ELR (cell line): ENCODE measurements around the gene EIF4E.
"Not testable (repeated sequence)": the region's sequence is repeated elsewhere in the genome, so short reads cannot be mapped to it uniquely, and the experiment has no call there.

ENCODE experiments used
- DNase-seq: peaks from one replicate; pipeline ENCODE4 v3.0.0-alpha.2; 2015; ENCODE audit warnings: low read depth

The EIF4E gene

GRCh38 chr4:98932539-98932938, 3.6 kb upstream of the EIF4E start:
- DNase-seq = peak; percentile 74

- no peak for DNase-seq
These were observed 1.5 kb upstream of the EIF4E start for GRCh38 chr4:98930311-98930865.

- peak; percentile 99 for DNase-seq
These were observed 671 bp upstream of the EIF4E start for GRCh38 chr4:98929341-98930267.

- DNase-seq = peak; percentile 86
These were observed 815 bp downstream of the EIF4E start for GRCh38 chr4:98928131-98928504.

GRCh38 chr4:98926257-98926656, 2.7 kb downstream of the EIF4E start:
- not testable (repeated sequence) for DNase-seq

- DNase-seq = no peak
These were observed 7.6 kb downstream of the EIF4E start for GRCh38 chr4:98921292-98921691.

- peak; percentile 60 for DNase-seq
These were observed 8.9 kb downstream of the EIF4E start for GRCh38 chr4:98919996-98920395.

- not testable (repeated sequence) for DNase-seq
These were observed 18.2 kb downstream of the EIF4E start for GRCh38 chr4:98910728-98911127.

GRCh38 chr4:98909646-98910401, 19.1 kb downstream of the EIF4E start:
- no peak for DNase-seq

GRCh38 chr4:98908703-98909262, 20.1 kb downstream of the EIF4E start:
- no peak for DNase-seq

GRCh38 chr4:98908182-98908581, 20.8 kb downstream of the EIF4E start:
- no peak for DNase-seq

- peak; percentile 57 for DNase-seq
These were observed 23.1 kb downstream of the EIF4E start for GRCh38 chr4:98905839-98906238.

GRCh38 chr4:98905297-98905696, 23.6 kb downstream of the EIF4E start:
- no peak for DNase-seq

GRCh38 chr4:98903963-98904362, 25.0 kb downstream of the EIF4E start:
- DNase-seq = no peak

GRCh38 chr4:98903561-98903960, 25.4 kb downstream of the EIF4E start:
- no peak for DNase-seq

- no peak for DNase-seq
These were observed 29.7 kb downstream of the EIF4E start for GRCh38 chr4:98899277-98899676.

- DNase-seq = no peak
These were observed 37.2 kb downstream of the EIF4E start for GRCh38 chr4:98891478-98892337.

- no peak for DNase-seq
These were observed 38.1 kb downstream of the EIF4E start for GRCh38 chr4:98890702-98891455.

GRCh38 chr4:98887145-98887544, 41.8 kb downstream of the EIF4E start:
- DNase-seq = no peak

- not testable (repeated sequence) for DNase-seq
These were observed 42.6 kb downstream of the EIF4E start for GRCh38 chr4:98886382-98886781.

GRCh38 chr4:98880884-98881283, 48.0 kb downstream of the EIF4E start:
- DNase-seq = not testable (repeated sequence)
